ENCODE data around the gene C14orf132. TPM values are rescaled to one million over a fixed set of nuclear protein-coding genes. Genes with fewer than 3 reads are reported as not detected.

Gene C14orf132
- polyA plus RNA-seq, 3 donors, result not detected

DNA sequence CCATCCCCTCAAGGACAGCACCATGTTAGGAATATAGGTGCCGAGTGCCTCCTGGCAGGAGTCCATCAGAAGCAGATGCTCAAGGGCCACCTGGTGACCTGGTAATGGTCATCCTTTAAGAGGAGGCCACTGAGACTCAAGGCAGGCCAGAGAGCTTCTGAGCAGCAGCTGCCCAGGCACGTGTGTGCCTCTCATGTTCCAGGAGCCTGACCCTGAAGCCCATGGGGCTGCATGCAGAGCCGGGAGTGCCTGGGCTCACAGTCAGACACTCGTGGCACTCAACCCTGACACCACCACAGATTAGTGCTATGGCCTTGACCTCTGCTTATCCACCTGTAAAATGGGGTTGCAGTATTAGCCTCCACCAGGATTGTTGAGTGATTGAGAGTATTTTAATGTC is 45.6 kb downstream of the C14orf132 start:
- no peaks in the 10 kb centered on the region for H3K9me3 ChIP-seq (replicated peaks in 1 of 2; ENCODE audit: control insufficient read depth in 1 of 2, insufficient read depth in 1 of 2, low read length in 2 of 2)
- H3K27me3 Mint-ChIP-seq (ENCODE audit: low read depth in 3 of 3), result peaks cover 2 to 5% (median 4%) of the 10 kb centered on the region in 3 donors
- WGBS (ENCODE audit: insufficient coverage), result 97% methylated on average over 3 of the region's 4 CpGs
- H3K79me2 ChIP-seq (ENCODE audit: insufficient read depth, low read length), result no peaks in the 10 kb centered on the region
- peaks cover 0 to 2% (median 0%) of the 10 kb centered on the region in 7 donors for H3K9me3 Mint-ChIP-seq
- no peak overlapping the region for H3K4me3 Mint-ChIP-seq
- no peaks in the 10 kb centered on the region for H3K36me3 Mint-ChIP-seq
- H2AFZ ChIP-seq (ENCODE audit: insufficient read depth, low read depth, low read length, poor library complexity, severe bottlenecking), result no peak overlapping the region
- no peaks in the 10 kb centered on the region for H3K4me1 Mint-ChIP-seq
- no peaks in the 10 kb centered on the region for H4K20me1 ChIP-seq (ENCODE audit: insufficient read depth, low read length)
- H3K9ac ChIP-seq (ENCODE audit: insufficient read depth, low read length, poor library complexity, severe bottlenecking), result no peak overlapping the region
- intact Hi-C loops (cut with micrococcal nuclease), result no loop called here
- TF ChIP-seq, protein P1, sequence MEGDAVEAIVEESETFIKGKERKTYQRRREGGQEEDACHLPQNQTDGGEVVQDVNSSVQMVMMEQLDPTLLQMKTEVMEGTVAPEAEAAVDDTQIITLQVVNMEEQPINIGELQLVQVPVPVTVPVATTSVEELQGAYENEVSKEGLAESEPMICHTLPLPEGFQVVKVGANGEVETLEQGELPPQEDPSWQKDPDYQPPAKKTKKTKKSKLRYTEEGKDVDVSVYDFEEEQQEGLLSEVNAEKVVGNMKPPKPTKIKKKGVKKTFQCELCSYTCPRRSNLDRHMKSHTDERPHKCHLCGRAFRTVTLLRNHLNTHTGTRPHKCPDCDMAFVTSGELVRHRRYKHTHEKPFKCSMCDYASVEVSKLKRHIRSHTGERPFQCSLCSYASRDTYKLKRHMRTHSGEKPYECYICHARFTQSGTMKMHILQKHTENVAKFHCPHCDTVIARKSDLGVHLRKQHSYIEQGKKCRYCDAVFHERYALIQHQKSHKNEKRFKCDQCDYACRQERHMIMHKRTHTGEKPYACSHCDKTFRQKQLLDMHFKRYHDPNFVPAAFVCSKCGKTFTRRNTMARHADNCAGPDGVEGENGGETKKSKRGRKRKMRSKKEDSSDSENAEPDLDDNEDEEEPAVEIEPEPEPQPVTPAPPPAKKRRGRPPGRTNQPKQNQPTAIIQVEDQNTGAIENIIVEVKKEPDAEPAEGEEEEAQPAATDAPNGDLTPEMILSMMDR (IDR thresholded peaks at IDR 0.05), result no peak
- no peak for DNase-seq
- H3K27me3 ChIP-seq (ENCODE audit: control insufficient read depth in 2 of 2, insufficient read depth in 2 of 2, low read length in 2 of 2), result no peaks in the 10 kb centered on the region
- no peak overlapping the region for H3K4me2 ChIP-seq (replicated peaks; ENCODE audit: extremely low read depth, low read length, poor library complexity, severe bottlenecking)
- H3K27ac ChIP-seq (ENCODE audit: low read depth in 1 of 2, low read length in 2 of 2), result no peak overlapping the region
- no peak overlapping the region for H3K4me3 ChIP-seq (replicated peaks in 1 of 3; ENCODE audit: low read depth in 2 of 3, low read length in 3 of 3)
- no peaks in the 10 kb centered on the region for H3K36me3 ChIP-seq (replicated peaks in 1 of 2; ENCODE audit: control insufficient read depth in 1 of 2, insufficient read depth in 2 of 2, low read length in 2 of 2)
- H3K4me1 ChIP-seq (ENCODE audit: control insufficient read depth in 1 of 2, insufficient read depth in 2 of 2, low read length in 2 of 2), result no peaks in the 10 kb centered on the region
- no peak overlapping the region for H3K27ac Mint-ChIP-seq

DNA sequence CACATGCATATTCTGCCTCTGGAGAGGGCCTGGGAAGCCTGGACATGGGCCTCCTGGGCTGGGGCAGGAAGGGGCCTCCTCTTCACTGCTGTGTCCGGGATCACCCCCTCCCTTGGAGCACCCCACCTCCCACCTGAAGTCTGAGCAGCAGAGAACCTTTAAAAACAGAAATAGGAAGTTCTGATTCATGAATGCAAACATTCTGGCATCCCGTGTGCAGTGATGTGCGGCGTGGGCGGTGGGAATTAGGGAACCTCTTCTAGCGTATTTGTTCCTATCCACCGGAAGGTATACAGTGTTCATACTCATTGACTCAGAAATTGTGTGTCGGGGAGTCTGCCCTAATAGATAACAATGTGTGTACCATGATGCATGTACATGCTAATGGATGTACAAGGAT is 46.2 kb downstream of the C14orf132 start:
- no peaks in the 10 kb centered on the region for H3K36me3 Mint-ChIP-seq

More for the DNA sequence above, 46.2 kb downstream of the C14orf132 start:
- TF ChIP-seq, protein P1 (IDR thresholded peaks at IDR 0.05), result no peak
- no peak overlapping the region for H3K27ac Mint-ChIP-seq
- Histone ChIP-seq H3K9ac (ENCODE audit: insufficient read depth, low read length, poor library complexity, severe bottlenecking) (no peak overlapping the region), H3K9me3 (replicated peaks in 1 of 2; ENCODE audit: control insufficient read depth in 1 of 2, insufficient read depth in 1 of 2, low read length in 2 of 2) (no peaks in the 10 kb centered on the region), H2AFZ (ENCODE audit: insufficient read depth, low read depth, low read length, poor library complexity, severe bottlenecking) (no peak overlapping the region), H3K4me1 (ENCODE audit: control insufficient read depth in 1 of 2, insufficient read depth in 2 of 2, low read length in 2 of 2) (no peaks in the 10 kb centered on the region), H3K36me3 (replicated peaks in 1 of 2; ENCODE audit: control insufficient read depth in 1 of 2, insufficient read depth in 2 of 2, low read length in 2 of 2) (no peaks in the 10 kb centered on the region), H3K79me2 (ENCODE audit: insufficient read depth, low read length) (no peaks in the 10 kb centered on the region), H4K20me1 (ENCODE audit: insufficient read depth, low read length) (no peaks in the 10 kb centered on the region), H3K27me3 (ENCODE audit: control insufficient read depth in 2 of 2, insufficient read depth in 2 of 2, low read length in 2 of 2) (no peaks in the 10 kb centered on the region), H3K27ac (ENCODE audit: low read depth in 1 of 2, low read length in 2 of 2) (no peak overlapping the region), H3K4me3 (replicated peaks in 1 of 3; ENCODE audit: low read depth in 2 of 3, low read length in 3 of 3) (no peak overlapping the region), H3K4me2 (replicated peaks; ENCODE audit: extremely low read depth, low read length, poor library complexity, severe bottlenecking) (no peak overlapping the region)
- no peak overlapping the region for H3K4me3 Mint-ChIP-seq
- H3K4me1 Mint-ChIP-seq, result no peaks in the 10 kb centered on the region
- H3K27me3 Mint-ChIP-seq (ENCODE audit: low read depth in 3 of 3), result peaks cover 2 to 4% (median 3%) of the 10 kb centered on the region in 3 donors
- DNase-seq, result no peak
- intact Hi-C loops (cut with micrococcal nuclease), result no loop called here
- WGBS (ENCODE audit: insufficient coverage), result 16% methylated on average over 7 of the region's 8 CpGs
- H3K9me3 Mint-ChIP-seq, result peaks cover 0 to 2% (median 0%) of the 10 kb centered on the region in 7 donors
